DND-41 (cell line): ENCODE measurements around the gene SWSAP1.

Experiments used
- ATAC-seq: fragments of 200-7000 bp; cut with Tn5 transposase; 3 replicates; pipeline ENCODE4 v1.9.1; 2021; ENCODE audit warnings: low read depth; ENCODE audit not compliant: insufficient read depth
- DNase-seq: peaks from one replicate; pipeline ENCODE4 v3.0.0-alpha.2; 2020
- H2AFZ ChIP-seq: 2 replicates; pipeline ENCODE4 v1.6.0; 2012; ENCODE audit warnings: low read depth, low read length
- H3K27ac ChIP-seq: 2 replicates; pipeline ENCODE4 v1.5.1; 2012; ENCODE audit warnings: low read length, inconsistent platforms
- H3K27me3 ChIP-seq: fragments of 200-600 bp; sonication (generic); 2 replicates; pipeline ENCODE4 v1.6.0; 2012; ENCODE audit warnings: low read length, mild to moderate bottlenecking, inconsistent platforms; ENCODE audit not compliant: insufficient read depth, poor library complexity
- H3K36me3 ChIP-seq: 2 replicates; pipeline ENCODE4 v1.5.1; 2012; ENCODE audit warnings: low read length, inconsistent platforms; ENCODE audit not compliant: insufficient read depth
- H3K4me1 ChIP-seq: 2 replicates; pipeline ENCODE4 v1.5.1; 2012; ENCODE audit warnings: mild to moderate bottlenecking, low read length; ENCODE audit not compliant: insufficient read depth
- H3K4me2 ChIP-seq: 2 replicates; pipeline ENCODE4 v1.6.0; 2012; ENCODE audit warnings: mild to moderate bottlenecking, moderate library complexity, low read length, inconsistent platforms; ENCODE audit not compliant: insufficient read depth
- H3K4me3 ChIP-seq, 2 experiments: fragments of 200-600 bp in 1 of 2; shearing (Covaris generic) in 1 of 2; 2 replicates each; pipeline ENCODE4 v1.5.1; 2012 to 2016; ENCODE audit warnings: inconsistent platforms in 2 of 2, low read length in 2 of 2, mild to moderate bottlenecking in 2 of 2, low read depth in 1 of 2, moderate library complexity in 1 of 2
- H3K79me2 ChIP-seq: 2 replicates; pipeline ENCODE4 v1.6.0; 2012; ENCODE audit warnings: low read length, inconsistent platforms; ENCODE audit not compliant: insufficient read depth
- H3K9ac ChIP-seq: 2 replicates; pipeline ENCODE4 v1.6.0; 2012; ENCODE audit warnings: low read depth, mild to moderate bottlenecking, inconsistent platforms, low read length, moderate library complexity
- H3K9me3 ChIP-seq: 2 replicates; pipeline ENCODE4 v1.5.1; 2012; ENCODE audit warnings: low read length, moderate library complexity, mild to moderate bottlenecking, inconsistent platforms; ENCODE audit not compliant: insufficient read depth, severe bottlenecking
- H4K20me1 ChIP-seq: 2 replicates; pipeline ENCODE4 v1.6.0; 2012; ENCODE audit warnings: low read length; ENCODE audit not compliant: insufficient read depth
- CTCF ChIP-seq: IDR thresholded peaks from 2 replicates; pipeline ENCODE4 v1.5.1; 2012; ENCODE audit warnings: borderline replicate concordance, low read length, moderate library complexity, mild to moderate bottlenecking; ENCODE audit not compliant: poor library complexity, severe bottlenecking; ENCODE audit errors: extremely low read depth
- EZH2 ChIP-seq: IDR thresholded peaks from 3 replicates; pipeline ENCODE4 v1.6.1; 2012; ENCODE audit warnings: borderline replicate concordance, low read depth, mild to moderate bottlenecking, moderate library complexity, low read length, inconsistent platforms; ENCODE audit not compliant: severe bottlenecking

SWSAP1 gene

GRCh38 chr19:11422163-11423065, 47.9 kb downstream of the SWSAP1 start:
- Histone ChIP-seq H2AFZ (no peak overlapping the region), H3K27ac (no peak overlapping the region)
- peak; percentile 84 for ATAC-seq

GRCh38 chr19:11423164-11423790, 48.8 kb downstream of the SWSAP1 start:
- Histone ChIP-seq H3K36me3 (no peaks in the 10 kb centered on the region), H3K79me2 (no peaks in the 10 kb centered on the region), H3K9me3 (peaks cover 3% of the 10 kb centered on the region), H3K4me2 (no peak overlapping the region), H2AFZ (no peak overlapping the region), H3K9ac (no peak overlapping the region), H3K27ac (no peak overlapping the region), H4K20me1 (no peaks in the 10 kb centered on the region), H3K4me1 (no peaks in the 10 kb centered on the region), H3K4me3 (no peak overlapping the region), H3K27me3 (no peaks in the 10 kb centered on the region)
- TF ChIP-seq EZH2 (no peak), CTCF (no peak)
- ATAC-seq, result no peak
- DNase-seq, result no peak

More at GRCh38 chr19:11422163-11423065, 47.9 kb downstream of the SWSAP1 start:
- peak; percentile 75 for DNase-seq
- no peaks in the 10 kb centered on the region for H3K4me1 ChIP-seq
- H4K20me1 ChIP-seq, result no peaks in the 10 kb centered on the region
- peaks cover 3% of the 10 kb centered on the region for H3K9me3 ChIP-seq
- TF ChIP-seq EZH2 (no peak), CTCF (no peak)
- no peaks in the 10 kb centered on the region for H3K27me3 ChIP-seq
- no peaks in the 10 kb centered on the region for H3K36me3 ChIP-seq
- no peaks in the 10 kb centered on the region for H3K79me2 ChIP-seq
- no peak overlapping the region for H3K9ac ChIP-seq
- no peak overlapping the region for H3K4me2 ChIP-seq
- H3K4me3 ChIP-seq, result no peak overlapping the region

- Histone ChIP-seq H3K27me3 (no peaks in the 10 kb centered on the region), H3K27ac (no peak overlapping the region), H2AFZ (no peak overlapping the region), H3K79me2 (no peaks in the 10 kb centered on the region), H3K4me3 (no peak overlapping the region), H3K9me3 (peaks cover 3% of the 10 kb centered on the region), H4K20me1 (no peaks in the 10 kb centered on the region), H3K9ac (no peak overlapping the region), H3K36me3 (no peaks in the 10 kb centered on the region), H3K4me1 (no peaks in the 10 kb centered on the region), H3K4me2 (no peak overlapping the region)
- TF ChIP-seq EZH2 (no peak), CTCF (no peak)
- no peak for DNase-seq
- no peak for ATAC-seq
Measured at GRCh38 chr19:11423791-11424181, 49.3 kb downstream of the SWSAP1 start.
